ENCODE data around the gene BTBD16.

- no peak for TF ChIP-seq CTCF (IDR thresholded peaks at IDR 0.05)
- TF ChIP-seq POLR2AphosphoS5 (IDR thresholded peaks at IDR 0.05), result no peak
- no peak for TF ChIP-seq POLR2A (IDR thresholded peaks at IDR 0.05)
Measured at GRCh38 chr10:122387572-122387971, 116.5 kb downstream of the BTBD16 start.

Measured in breast epithelium (tissue), 3 donors.